NCI-H226 (cell line): Measurements from ENCODE around the gene LPP.

Source experiments
- DNase-seq: peaks from one replicate; pipeline ENCODE4 v3.0.0-alpha.2; 2015

LPP gene

DNA sequence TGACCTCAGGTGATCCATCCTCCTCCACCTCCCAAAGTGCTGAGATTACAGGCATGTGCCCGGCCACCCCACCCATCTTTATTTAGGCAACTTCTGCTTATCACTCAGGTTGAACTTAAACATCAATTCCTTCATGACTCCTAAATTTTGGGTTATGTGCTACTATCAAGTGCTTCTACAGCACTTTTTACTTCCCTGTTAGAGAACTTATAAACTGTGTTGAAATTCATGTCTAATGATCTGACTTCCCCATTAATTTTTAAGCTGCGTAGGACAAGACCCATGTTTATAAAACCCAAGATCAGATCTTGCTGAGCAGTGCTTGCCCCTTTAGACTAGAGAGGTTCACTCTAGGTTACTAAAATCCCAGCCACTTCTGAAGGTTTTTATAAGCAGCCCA, 751.6 kb downstream of the LPP start:
- no peak for DNase-seq

DNA sequence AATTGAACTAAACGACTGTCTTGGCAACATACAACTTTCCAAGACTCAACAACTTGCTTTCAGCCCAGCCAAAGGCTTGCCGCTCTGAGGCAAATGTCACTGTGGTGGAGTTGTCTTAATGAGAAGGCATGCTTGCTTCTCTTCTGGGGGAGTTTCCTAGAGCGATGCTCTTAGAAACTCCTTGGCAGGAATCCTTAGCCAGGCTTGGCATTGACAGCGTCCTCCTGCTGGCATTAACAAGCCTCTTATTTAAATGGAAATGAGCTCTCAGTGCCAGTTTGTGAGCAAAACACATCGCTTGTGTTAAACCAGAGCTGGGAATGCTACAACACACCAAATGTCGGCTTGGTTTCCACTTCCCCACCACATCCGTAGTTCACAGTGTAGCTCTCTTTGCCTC, 752.3 kb downstream of the LPP start:
- DNase-seq, result no peak

DNA sequence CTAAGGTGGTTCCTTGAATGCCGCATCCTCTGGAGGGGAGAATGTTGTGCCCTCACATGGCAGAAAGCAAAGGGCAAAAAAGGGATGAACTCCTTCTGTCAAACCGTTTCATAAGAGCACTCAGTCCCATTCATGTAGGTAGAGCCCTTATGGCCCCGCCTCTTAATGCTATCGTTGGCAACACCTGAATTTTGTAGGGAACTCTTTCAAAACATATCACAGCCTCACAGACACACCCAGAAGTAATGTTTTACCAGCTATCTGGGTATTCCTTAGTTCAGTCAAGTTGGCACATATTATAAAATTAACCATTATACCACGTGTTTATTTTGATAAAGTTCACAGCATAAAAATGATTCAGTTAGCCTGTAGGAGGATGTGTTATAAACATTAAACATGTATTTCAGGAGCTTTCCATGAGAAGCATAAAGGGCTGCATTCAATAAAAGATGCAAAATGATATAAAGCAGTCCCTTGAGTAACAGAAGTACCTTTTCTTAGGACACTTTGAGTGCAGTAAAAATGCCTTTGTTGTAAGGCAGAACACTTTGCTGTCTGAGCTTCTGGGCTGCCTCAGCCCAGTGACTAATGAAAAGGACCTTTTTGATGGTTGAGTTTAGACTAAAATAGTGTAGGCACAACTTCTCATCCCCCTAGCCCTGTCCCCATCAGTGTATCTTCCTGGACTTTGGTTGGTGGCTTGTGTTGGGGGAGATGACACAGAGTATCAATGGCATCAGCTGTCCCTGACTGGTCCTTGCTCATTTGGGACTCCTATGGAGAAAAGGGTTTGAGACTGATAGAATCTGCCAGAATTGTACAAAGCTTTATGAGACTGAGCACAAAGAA, 754.3 kb downstream of the LPP start:
- DNase-seq, result no peak

DNA sequence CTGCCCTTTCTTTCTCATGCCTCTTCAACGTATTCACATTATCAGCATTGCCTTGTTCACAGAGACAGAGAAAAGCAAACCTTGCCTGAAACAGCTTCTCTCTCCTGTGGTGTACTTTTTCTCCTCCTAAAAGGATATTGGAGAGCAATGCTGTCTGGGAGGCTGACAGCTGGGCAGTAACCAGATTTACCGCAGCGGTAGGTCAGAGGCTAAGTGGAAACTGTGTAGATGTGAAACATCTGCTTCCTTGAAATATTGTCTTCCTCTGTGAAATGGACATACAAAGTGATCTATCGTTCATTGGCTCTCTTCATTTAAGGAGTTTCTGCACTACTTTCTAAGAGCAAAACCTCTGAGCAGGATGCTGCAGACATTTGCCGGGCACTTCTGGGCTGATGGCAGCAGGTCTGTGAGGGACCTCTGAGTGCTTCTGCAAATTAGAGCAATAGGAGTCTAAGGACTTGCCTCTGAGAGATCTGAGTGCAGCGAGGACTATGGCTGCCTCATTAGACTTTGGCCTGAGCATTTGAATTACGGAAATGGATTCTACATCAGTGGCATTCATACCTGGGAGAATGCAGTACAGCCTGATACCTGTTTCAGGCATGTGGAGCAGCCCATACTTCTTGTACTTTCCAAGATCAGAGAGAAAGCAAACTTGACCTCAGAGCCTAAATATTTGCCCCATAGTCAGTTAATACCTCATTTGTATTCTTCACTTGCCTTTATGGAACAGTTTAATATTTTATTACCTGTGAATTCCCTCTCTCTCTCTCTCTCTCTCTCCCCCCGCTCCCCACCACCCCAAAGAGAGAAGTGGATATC, 757.3 kb downstream of the LPP start:
- no peak for DNase-seq

DNA sequence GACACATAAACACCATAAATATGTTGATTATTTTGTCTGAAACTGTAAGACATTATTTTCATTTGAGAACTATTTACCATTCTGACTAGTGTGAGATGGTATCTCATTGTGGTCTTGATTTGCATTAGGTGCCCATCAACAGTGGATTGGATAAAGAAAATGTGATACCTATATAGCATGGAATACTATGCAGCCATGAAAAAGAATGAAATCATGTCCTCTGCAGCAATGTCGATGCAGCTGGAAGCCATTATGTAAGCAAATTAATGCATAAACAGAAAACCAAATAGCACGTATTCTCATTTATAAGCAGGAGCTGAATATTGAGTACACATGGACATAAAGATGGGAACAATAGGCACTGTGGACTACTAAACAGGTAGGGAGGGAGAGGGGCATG, 759.1 kb downstream of the LPP start:
- DNase-seq, result no peak

DNA sequence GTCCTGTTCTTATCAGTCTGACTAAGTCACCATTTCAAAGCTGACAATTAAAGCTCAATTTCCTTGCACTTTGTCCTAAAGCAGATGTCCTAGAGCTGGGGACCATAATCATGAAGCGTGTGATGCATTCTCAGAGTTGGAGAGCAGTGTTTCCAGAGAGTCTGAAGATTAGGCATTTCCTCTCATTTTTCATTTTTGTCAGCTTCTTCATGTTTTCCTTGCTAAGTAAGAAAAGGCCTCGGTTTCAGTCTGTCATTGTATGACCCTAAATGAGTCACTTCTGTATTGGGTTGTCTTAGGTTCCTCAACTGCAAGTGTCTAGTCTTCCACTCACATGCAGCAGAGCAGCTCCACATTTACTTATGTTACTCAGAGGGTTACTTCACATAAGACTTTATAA, 760.6 kb downstream of the LPP start:
- DNase-seq, result no peak

DNA sequence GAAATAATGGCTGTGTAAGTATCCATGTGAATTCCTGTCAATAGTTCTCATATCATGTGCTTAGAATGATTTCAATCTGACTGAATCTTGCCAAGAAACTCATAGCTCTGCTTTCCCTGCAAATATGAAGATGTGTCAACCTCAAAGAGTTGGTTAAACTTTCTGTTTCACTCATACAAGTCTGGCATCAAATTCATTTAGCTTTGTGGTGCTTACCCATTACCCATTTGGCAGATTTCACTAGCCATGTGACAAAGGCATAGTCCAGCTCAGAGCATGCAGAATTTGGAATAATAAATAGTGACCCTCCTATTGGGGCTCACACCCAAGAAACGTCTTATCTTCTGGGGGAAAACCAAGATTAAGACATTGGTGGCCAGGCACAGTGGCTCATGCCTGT, 761.2 kb downstream of the LPP start:
- DNase-seq, result no peak

DNA sequence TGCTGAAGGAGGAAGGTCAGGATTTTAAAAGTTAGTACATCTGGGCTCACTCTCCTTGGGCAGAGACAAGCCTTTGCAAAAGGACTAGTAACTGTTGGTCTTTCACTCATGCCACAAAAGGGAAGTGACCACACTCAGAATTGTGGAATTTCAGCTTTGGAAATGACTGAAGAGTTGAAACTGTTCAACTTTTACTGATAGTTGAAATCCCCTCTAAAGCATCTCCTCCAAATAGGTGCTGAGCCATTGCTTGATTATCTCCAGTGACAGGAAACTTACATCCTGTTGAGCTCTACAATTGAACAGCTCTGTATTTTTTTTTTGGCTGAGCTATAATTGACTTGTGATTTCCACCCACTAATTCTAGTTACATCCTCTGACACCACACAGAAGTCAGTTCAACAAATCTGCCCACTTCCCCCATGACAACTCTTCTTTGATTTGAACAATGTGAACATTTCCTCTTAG, 763.0 kb downstream of the LPP start:
- DNase-seq, result peak; percentile 40

DNA sequence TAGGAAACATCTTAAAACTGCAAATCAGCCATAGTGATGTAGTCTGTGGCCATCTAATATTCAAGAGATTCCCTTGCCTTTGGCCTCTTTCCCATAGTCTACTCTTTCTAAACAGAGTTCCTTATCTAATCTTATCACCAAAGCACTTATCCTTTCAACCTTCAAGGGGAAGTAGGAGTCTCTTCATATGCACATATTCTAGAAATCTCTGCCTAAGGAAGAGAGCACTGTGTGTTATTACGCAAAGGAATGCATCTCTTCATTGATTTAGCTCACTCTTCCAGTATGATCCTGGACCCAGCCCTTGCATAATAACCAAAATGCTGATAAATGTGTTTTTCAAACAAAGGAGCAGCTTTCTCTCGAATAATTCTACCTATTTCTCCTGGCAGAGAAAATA, 764.1 kb downstream of the LPP start:
- peak; percentile 68 for DNase-seq

DNA sequence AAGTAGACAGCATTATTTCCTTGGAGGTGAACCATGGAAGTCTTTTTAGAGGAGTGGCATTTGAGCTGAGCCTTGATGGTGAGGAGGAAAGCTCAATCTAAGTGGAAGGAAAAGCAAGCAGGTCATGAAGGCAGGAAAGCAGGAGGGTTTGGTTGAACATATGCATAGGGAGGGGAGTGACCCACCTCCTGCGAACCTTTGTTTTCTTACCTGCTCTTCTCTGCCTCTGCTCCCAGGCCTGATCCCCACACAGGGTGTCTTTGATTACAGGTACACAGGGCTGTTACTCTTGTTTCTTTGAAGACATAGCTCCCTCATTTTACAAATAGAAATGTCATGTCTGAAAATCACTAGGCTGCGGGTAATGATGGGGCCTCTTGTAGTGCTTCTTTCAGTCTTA, 769.7 kb downstream of the LPP start:
- no peak for DNase-seq

DNA sequence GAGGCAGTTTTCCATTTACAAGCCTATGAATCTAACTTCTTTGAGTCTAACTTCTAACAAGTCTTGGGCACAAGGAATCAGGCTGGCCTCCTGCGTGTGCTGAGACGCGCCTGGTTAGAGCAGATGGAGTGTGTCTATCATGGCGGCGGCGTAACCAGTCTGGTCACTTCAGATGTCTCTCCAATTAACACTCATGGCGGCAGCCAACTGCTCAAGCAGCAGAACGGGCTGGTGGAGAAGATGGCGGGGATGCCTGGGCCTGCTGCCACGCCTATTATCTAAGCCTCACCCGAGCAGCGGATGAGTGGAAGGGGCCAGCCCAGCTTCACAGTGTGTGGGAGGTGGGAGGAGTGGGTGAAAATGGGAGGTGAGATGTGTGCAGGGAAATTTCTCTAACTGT, 771.4 kb downstream of the LPP start:
- DNase-seq, result no peak

DNA sequence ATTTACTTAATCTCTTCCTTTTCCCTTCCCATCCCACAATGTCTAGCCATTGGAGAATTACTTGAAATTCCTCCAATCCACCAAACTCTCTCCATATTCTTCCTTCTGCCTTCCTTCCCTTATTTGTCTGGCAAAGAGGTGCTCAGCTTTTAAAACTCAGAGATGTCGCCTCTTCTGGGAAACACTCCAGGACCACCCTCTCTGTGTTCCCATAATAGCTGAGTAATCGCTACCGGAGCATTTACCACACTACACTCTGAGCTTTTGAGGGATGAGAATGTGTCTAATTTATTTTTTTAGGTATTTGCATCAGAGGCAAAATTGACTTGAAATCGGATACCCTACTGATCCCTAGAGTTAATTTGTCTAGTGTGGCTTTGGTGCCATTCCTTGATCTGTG, 772.2 kb downstream of the LPP start:
- DNase-seq, result no peak

DNA sequence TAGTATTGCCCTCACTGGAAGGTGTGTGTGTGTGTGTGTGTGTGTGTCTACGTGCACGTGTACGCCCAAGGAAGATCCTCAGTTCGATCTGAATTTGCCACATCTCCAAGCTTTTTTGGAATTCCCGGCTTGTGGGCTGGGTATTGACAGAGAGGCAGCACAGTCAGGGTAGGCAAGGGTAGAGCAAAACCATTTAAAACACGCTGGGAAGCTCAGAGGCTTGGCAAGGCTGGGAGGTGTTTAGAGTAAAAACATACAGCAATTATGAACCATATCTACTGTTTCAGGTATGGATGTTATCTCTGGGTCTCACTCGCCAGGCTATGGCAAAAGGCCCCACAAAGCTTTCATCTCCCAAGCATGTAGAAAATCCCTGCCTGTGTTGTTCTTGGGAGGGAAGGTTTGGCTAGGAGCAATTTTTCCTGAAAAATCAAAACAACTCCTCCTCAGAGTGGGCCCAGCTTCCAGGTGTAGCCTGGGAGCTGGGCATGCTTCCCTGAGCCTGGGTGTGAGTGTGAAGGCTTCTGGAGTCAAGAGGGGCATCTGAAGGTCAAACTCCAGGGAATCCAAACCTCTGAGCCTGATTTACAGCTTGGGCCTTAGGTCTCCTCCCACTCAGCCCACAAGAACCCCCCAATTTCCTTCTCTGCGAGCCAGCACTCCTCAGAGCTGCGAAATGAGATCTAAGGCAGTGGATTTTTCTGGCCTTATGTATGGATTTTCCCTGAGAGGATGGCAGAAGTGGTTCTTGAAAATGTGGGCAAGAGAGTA, 773.0 kb downstream of the LPP start:
- peak; percentile 73 for DNase-seq

DNA sequence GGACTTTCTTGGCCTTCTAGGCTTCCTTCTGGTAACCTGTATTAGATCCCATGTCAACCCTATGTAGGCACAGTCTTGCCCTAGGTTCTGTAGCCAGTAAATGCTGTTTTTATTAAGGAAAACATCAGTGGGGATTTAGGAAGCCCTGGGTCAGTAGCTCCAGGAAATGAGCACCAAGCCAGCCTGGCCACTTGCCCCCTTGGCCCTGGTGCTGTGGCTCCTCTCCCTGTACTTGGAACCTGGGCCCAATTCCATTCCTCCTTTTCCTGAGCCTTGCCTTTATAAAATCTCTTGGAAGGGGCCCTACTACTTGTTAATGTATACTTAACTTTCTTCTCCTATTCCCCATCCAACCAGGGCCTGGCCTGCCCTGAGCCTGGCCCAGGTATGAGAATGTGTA, 774.0 kb downstream of the LPP start:
- DNase-seq, result no peak

DNA sequence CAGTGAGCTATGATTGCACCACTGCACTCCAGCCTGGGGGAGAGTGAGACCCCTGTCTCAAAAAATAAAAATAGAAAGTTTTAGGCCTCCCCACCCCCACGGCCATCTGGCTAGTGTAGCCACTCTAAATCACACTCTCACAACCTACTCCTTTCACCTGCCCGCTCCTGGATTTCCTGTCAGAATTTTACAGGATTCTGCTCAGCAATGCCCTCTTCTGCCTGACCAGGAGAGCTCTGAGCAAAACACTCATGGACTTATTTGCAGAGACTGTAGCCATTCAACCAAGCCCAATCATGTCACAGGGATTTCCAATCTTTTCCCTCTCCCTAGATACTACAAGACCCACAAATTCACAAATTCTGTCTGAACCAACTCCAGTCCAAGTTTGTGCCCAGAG, 775.2 kb downstream of the LPP start:
- DNase-seq, result peak; percentile 16

DNA sequence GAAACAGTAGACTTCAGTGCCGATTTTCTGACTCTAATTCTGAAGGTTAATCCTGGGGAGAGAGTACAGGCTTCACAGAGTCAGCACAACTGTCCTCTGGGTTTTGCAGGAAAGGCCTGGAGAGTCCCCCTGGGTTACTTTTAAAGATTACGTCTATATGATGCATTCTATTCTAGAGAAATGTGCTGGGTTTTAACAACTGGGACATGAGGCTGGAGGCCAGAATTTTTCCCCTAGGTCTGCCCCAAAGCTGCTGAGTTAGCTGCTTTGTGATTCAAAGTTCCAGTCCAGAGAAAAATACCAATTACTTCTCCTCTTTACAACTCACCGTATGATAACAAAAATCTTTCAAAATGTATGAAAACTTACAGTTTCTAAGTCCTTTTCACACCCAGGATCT, 777.1 kb downstream of the LPP start:
- DNase-seq, result no peak

DNA sequence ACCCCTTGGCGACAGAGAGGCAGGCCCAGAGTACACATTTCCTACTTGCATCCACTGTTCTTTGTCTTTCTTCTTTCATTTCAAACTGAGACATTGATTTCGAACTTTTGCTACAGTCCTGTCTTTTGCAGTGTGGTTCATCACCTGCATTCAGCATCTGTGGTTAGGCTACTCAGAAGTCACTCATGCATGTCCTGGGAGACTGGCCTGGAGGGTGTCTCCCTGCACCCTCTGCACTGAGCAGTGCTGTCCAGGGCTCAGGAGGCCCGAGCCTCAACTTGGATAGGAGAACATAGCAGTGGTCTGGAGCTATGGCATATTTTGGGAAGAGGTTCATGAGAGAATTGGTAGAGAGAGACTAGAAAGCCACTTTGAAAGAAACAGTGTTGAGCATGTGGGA, 777.6 kb downstream of the LPP start:
- no peak for DNase-seq

DNA sequence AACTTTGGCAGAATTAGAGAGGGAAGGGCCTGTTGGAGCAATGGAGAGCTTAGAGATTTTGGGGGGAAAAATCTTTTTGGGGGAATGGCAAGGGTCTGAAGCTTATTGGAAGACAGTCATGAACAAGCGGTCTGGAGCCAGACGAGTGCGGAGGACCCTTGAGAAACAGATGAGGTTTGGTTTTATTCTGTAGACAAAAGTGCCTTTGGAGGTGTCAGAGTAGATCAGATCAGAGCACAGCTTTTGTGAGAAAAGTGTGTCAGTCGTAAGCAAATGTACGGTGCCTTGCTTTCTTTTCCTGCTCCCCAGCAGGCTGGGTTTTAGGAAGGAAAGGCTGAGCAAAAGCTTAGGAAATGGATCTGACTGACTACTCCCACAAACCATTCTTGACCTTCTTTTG, 781.0 kb downstream of the LPP start:
- no peak for DNase-seq

DNA sequence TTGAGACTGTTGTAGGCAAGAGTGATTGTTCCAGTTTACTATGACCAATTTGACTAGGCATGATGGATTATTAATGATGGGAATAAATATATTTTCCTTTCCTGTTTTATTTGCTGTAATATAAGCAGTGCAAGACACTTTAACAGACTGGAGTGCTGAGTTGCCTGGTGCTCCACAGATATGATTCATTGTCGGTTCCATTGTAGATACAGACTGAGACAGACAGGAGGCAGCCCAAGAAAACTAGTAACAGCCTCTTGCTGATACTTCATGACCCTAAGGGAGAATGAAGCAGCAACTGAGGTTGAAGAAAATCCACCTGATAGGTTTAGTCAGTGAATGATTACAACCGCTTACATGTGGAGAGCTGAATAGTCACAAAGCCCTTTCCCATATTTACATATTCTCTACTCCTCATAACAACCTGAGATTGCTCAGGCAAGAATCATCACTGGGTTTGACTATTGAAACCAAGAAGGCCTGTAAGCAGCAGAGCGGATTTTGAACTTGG, 782.7 kb downstream of the LPP start:
- no peak for DNase-seq

DNA sequence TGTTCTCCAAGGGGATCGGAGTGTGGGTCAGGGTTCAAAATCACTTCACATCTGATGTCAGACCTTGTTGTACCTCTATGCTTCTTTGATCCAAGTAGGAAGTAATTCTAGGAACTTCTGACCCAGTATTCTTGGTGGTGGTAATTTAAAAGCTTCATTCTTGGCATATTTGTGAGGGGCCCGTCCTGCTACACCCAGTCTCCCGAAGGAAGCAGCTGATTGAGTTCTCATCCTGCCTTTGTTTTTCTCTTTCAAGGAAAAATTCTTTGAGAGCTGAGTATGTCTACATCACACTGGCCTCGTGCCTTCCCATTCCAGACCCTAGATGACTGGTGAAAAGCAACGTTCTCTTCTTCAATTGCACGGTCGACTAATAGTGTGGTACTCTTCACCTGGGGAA, 783.4 kb downstream of the LPP start:
- no peak for DNase-seq

DNA sequence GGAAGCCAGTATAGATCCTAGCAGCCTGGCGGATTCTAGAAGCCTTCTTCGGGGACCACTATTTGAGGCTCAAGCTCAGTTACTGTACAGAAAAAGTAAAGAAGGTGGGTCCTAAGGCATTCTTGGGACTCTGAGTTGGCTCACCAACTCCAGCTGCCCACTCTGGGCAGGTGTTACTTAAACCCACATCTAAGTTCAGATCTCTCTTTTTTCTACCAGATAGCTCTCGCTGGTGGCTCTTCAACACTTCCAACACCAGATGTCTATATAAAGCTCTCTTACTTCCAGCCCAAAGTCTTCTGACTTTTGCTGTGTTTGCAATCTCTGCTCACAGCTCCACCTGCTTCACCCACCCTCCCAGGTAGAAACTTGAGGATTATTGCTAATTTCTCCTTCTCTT, 785.0 kb downstream of the LPP start:
- no peak for DNase-seq

DNA sequence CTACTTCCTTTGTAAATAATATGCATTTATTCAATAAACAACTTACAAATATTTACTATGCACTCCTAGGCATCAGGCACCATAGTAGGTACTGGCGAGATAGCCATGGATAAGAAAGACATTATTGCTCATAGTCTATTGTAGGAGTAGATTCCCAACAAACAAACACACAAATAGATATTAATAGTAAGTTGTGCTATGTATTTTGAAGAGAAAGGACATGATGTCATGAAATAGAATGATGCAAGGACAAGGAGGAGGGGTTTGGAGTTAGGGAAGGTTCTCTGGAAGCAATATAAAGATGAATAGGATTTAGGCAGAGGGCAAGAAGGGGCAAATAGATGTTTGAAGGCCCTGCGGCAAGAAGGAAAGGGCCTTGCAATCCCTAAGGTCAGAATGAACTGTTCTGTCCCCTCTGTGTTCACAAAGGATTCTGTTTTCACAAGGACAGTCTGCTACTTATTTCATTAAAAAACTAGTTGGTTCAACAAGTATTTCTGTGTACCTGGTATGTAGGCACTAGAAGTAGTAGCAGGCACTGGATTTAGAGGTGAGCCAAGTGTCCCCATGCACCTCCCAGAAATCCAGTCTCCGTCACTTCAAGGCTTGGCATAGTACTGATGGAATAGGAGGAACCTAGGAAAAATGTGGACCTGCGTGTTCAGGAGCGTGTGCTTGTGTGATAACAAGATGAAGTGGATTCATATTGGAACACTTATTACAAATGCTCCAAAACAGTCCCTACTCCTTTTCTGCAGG, 786.0 kb downstream of the LPP start:
- no peak for DNase-seq
